Choroid plexus epithelial cell (primary cell): Measurements from ENCODE around the gene TRDN.
"Not testable (repeated sequence)": the region's sequence is repeated elsewhere in the genome, so short reads cannot be mapped to it uniquely, and the experiment has no call there.

Source experiments
- DNase-seq: peaks from one replicate; pipeline ENCODE4 v3.0.0-alpha.2; 2010; ENCODE audit warnings: low read depth
- H3K4me3 ChIP-seq: 2 replicates; pipeline ENCODE4 v1.5.1; 2011; ENCODE audit warnings: low read depth, mild to moderate bottlenecking, control low read depth, low read length, moderate library complexity
- TF ChIP-seq, protein P1 (sequence below): conservative IDR thresholded peaks from 2 replicates; pipeline ENCODE4 v1.5.1; 2011; ENCODE audit warnings: low read depth, mild to moderate bottlenecking, control low read depth, inconsistent platforms, low read length, moderate library complexity

TRDN gene

GRCh38 chr6:123589317-123589716, 47.4 kb downstream of the TRDN start:
- no peak overlapping the region for H3K4me3 ChIP-seq
- no peak for DNase-seq
- TF ChIP-seq, protein P1, sequence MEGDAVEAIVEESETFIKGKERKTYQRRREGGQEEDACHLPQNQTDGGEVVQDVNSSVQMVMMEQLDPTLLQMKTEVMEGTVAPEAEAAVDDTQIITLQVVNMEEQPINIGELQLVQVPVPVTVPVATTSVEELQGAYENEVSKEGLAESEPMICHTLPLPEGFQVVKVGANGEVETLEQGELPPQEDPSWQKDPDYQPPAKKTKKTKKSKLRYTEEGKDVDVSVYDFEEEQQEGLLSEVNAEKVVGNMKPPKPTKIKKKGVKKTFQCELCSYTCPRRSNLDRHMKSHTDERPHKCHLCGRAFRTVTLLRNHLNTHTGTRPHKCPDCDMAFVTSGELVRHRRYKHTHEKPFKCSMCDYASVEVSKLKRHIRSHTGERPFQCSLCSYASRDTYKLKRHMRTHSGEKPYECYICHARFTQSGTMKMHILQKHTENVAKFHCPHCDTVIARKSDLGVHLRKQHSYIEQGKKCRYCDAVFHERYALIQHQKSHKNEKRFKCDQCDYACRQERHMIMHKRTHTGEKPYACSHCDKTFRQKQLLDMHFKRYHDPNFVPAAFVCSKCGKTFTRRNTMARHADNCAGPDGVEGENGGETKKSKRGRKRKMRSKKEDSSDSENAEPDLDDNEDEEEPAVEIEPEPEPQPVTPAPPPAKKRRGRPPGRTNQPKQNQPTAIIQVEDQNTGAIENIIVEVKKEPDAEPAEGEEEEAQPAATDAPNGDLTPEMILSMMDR = no peak

GRCh38 chr6:123588546-123588895, 48.2 kb downstream of the TRDN start:
- TF ChIP-seq, protein P1 = no peak
- no peak overlapping the region for H3K4me3 ChIP-seq
- no peak for DNase-seq

DNA sequence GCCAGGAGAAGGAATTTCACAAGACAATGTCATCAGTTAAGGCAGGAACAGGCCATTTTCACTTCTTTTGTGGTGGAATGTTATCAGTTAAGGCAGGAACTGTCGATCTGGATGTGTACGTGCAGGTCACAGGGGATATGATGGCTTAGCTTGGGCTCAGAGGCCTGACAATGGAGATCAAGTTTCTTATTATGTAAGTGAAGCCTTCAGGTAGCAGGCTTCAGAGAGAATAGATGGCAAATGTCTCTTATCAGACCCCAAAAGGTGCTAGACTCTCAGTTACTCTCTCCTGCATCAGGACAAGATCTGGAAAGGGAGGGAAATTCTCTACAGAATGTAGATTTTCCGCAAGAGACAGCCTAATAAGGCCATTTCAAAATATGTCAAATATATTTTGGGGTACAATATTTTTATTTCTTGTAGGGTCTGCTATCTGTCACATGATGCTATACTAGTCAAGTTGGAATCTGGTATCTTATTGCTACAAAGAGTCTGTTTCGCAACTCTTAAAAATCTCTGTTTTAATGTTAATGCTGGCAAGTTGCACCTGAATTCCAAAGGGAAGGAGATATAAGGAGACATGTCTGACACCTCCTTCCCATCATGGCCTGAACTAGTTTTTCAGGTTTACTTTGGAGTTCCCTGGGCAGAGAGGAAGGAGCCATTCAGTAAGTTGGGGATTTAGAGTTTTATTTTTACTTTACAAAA, 48.8 kb downstream of the TRDN start:
- no peak for DNase-seq
- TF ChIP-seq, protein P1 = no peak

GRCh38 chr6:123587407-123587806, 49.3 kb downstream of the TRDN start:
- not testable (repeated sequence) for H3K4me3 ChIP-seq, DNase-seq

More for the DNA sequence above, 48.8 kb downstream of the TRDN start:
- H3K4me3 ChIP-seq = no peak overlapping the region

GRCh38 chr6:123580331-123580730, 56.4 kb downstream of the TRDN start:
- no peak overlapping the region for H3K4me3 ChIP-seq
- TF ChIP-seq, protein P1 = no peak
- no peak for DNase-seq

- no peak for DNase-seq
- H3K4me3 ChIP-seq = no peak overlapping the region
- TF ChIP-seq, protein P1 = no peak
These were observed 61.6 kb downstream of the TRDN start for GRCh38 chr6:123575188-123575587.

GRCh38 chr6:123570813-123571684, 65.7 kb downstream of the TRDN start:
- no peak for DNase-seq
- TF ChIP-seq, protein P1 = no peak

More at GRCh38 chr6:123570813-123571684, 65.7 kb downstream of the TRDN start:
- H3K4me3 ChIP-seq = no peak overlapping the region
